ENCODE results near the gene SMIM32. TPM values are rescaled to one million over a fixed set of nuclear protein-coding genes. Genes with fewer than 3 reads are reported as not detected.

SMIM32 gene
- total RNA-seq, 2 experiments from 2014 or later: not detected

GRCh38 chr5:136195971-136196820 is 3.2 kb upstream of the SMIM32 start:
- H3K27me3 ChIP-seq (ENCODE audit: control insufficient read depth in 1 of 2, insufficient read depth in 2 of 2, low read length in 2 of 2): peaks cover 16 to 35% of the 10 kb centered on the region in 2 experiments
- Mint-ChIP-seq H3K27ac (no peak overlapping the region), H3K9me3 (no peaks in the 10 kb centered on the region), H3K27me3 (peaks cover 52% of the 10 kb centered on the region), H3K4me3 (no peak overlapping the region), H3K36me3 (ENCODE audit: low read depth) (no peaks in the 10 kb centered on the region), H3K4me1 (ENCODE audit: low read depth) (no peaks in the 10 kb centered on the region)
- CTCF ChIA-PET: no interaction called here
- TF ChIP-seq, protein P1, sequence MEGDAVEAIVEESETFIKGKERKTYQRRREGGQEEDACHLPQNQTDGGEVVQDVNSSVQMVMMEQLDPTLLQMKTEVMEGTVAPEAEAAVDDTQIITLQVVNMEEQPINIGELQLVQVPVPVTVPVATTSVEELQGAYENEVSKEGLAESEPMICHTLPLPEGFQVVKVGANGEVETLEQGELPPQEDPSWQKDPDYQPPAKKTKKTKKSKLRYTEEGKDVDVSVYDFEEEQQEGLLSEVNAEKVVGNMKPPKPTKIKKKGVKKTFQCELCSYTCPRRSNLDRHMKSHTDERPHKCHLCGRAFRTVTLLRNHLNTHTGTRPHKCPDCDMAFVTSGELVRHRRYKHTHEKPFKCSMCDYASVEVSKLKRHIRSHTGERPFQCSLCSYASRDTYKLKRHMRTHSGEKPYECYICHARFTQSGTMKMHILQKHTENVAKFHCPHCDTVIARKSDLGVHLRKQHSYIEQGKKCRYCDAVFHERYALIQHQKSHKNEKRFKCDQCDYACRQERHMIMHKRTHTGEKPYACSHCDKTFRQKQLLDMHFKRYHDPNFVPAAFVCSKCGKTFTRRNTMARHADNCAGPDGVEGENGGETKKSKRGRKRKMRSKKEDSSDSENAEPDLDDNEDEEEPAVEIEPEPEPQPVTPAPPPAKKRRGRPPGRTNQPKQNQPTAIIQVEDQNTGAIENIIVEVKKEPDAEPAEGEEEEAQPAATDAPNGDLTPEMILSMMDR (IDR thresholded peaks at IDR 0.05): no peak
- intact Hi-C loops (cut with DNase I, micrococcal nuclease): no loop called here
- no peak for DNase-seq
- H3K36me3 ChIP-seq (ENCODE audit: insufficient read depth, low read length): no peaks in the 10 kb centered on the region
- no peaks in the 10 kb centered on the region for H3K4me1 ChIP-seq (ENCODE audit: insufficient read depth, low read length)
- ATAC-seq (ENCODE audit: poor library complexity): no peak
- no peak overlapping the region for H3K27ac ChIP-seq (ENCODE audit: low read depth in 1 of 2, low read length in 2 of 2)
- POLR2A ChIA-PET: no interaction called here
- H3K9me3 ChIP-seq (ENCODE audit: control insufficient read depth in 1 of 2, insufficient read depth in 1 of 2, low read length in 2 of 2): peaks cover 0 to 11% of the 10 kb centered on the region in 2 experiments
- no peak overlapping the region for H3K4me3 ChIP-seq (ENCODE audit: low read length)

- DNase-seq (no peak), ATAC-seq (ENCODE audit: poor library complexity) (no peak)
- H3K27me3 ChIP-seq (ENCODE audit: control insufficient read depth in 1 of 2, insufficient read depth in 2 of 2, low read length in 2 of 2): peaks cover 16 to 42% of the 10 kb centered on the region in 2 experiments
- Mint-ChIP-seq H3K36me3 (ENCODE audit: low read depth) (no peaks in the 10 kb centered on the region), H3K9me3 (no peaks in the 10 kb centered on the region), H3K27me3 (peaks cover 67% of the 10 kb centered on the region), H3K4me3 (no peak overlapping the region), H3K27ac (no peak overlapping the region), H3K4me1 (ENCODE audit: low read depth) (no peaks in the 10 kb centered on the region)
- H3K36me3 ChIP-seq (ENCODE audit: insufficient read depth, low read length): no peaks in the 10 kb centered on the region
- ChIA-PET POLR2A (no interaction called here), CTCF (no interaction called here)
- intact Hi-C loops (cut with DNase I, micrococcal nuclease): no loop called here
- H3K9me3 ChIP-seq (ENCODE audit: control insufficient read depth in 1 of 2, insufficient read depth in 1 of 2, low read length in 2 of 2): peaks cover 0 to 11% of the 10 kb centered on the region in 2 experiments
- H3K4me1 ChIP-seq (ENCODE audit: insufficient read depth, low read length): no peaks in the 10 kb centered on the region
- H3K27ac ChIP-seq (ENCODE audit: low read depth in 1 of 2, low read length in 2 of 2): no peak overlapping the region
- H3K4me3 ChIP-seq (ENCODE audit: low read length): no peak overlapping the region
- TF ChIP-seq, protein P1 (IDR thresholded peaks at IDR 0.05): no peak
These were observed 1.6 kb upstream of the SMIM32 start for GRCh38 chr5:136194576-136194975.

GRCh38 chr5:136193322-136193935 is 467 bp upstream of the SMIM32 start:
- no peaks in the 10 kb centered on the region for H3K4me1 Mint-ChIP-seq (ENCODE audit: low read depth)
- peaks cover 16 to 36% of the 10 kb centered on the region in 2 experiments for H3K27me3 ChIP-seq (ENCODE audit: control insufficient read depth in 1 of 2, insufficient read depth in 2 of 2, low read length in 2 of 2)
- ChIA-PET CTCF (no interaction called here), POLR2A (no interaction called here)
- H3K4me3 Mint-ChIP-seq: no peak overlapping the region
- no peaks in the 10 kb centered on the region for H3K36me3 ChIP-seq (ENCODE audit: insufficient read depth, low read length)
- H3K4me1 ChIP-seq (ENCODE audit: insufficient read depth, low read length): no peaks in the 10 kb centered on the region
- peaks cover 0 to 11% of the 10 kb centered on the region in 2 experiments for H3K9me3 ChIP-seq (ENCODE audit: control insufficient read depth in 1 of 2, insufficient read depth in 1 of 2, low read length in 2 of 2)
- ATAC-seq (ENCODE audit: poor library complexity) (no peak), DNase-seq (no peak)
- intact Hi-C loops (cut with DNase I, micrococcal nuclease): no loop called here
- H3K27me3 Mint-ChIP-seq: peaks cover 67% of the 10 kb centered on the region
- no peak overlapping the region for H3K4me3 ChIP-seq (ENCODE audit: low read length)
- TF ChIP-seq, protein P1 (IDR thresholded peaks at IDR 0.05): no peak
- H3K27ac Mint-ChIP-seq: no peak overlapping the region
- no peaks in the 10 kb centered on the region for H3K36me3 Mint-ChIP-seq (ENCODE audit: low read depth)
- H3K27ac ChIP-seq (ENCODE audit: low read depth in 1 of 2, low read length in 2 of 2): no peak overlapping the region
- H3K9me3 Mint-ChIP-seq: no peaks in the 10 kb centered on the region

Data from CD4-positive, alpha-beta T cell (primary cell).